ENCODE measurements around the gene CLIP3. TPM values are rescaled to one million over a fixed set of nuclear protein-coding genes. Genes with fewer than 3 reads are reported as not detected.
A peak's percentile ranks its signal among the peaks of the same experiment; 100 is the strongest.

CLIP3 gene
- total and polyA plus RNA-seq, 9 of the 15 experiments (the other 6 are each of a cell fraction or from before 2014, with no cell fraction given), result 0.01 to 0.50 (median 0.15) TPM; not detected in 1

GRCh38 chr19:36013280-36014011, 19.2 kb downstream of the CLIP3 start (continued):
- TF ChIP-seq ZBTB7A (IDR thresholded peaks at IDR 0.05; ENCODE audit: borderline replicate concordance, control insufficient read depth, low read depth, low read length), result peak; percentile 44; the same call in 1 of the 2 replicates
- peak; percentile 36 for TF ChIP-seq C11orf30 (IDR thresholded peaks at IDR 0.05; ENCODE audit: low read depth)
- no peak for TF ChIP-seq ZNF507 (tag; conservative IDR thresholded peaks at IDR 0.05)
- peak; percentile 32; the same call in 1 of the 2 replicates for TF ChIP-seq MAFG (tag; conservative IDR thresholded peaks at IDR 0.05)
- TF ChIP-seq ETS2 (tag; IDR thresholded peaks at IDR 0.05; ENCODE audit: borderline replicate concordance, poor library complexity, severe bottlenecking), result no peak
- no peak for TF ChIP-seq IRF9 (tag; IDR thresholded peaks at IDR 0.05)
- no peak for TF ChIP-seq CSDE1 (IDR thresholded peaks at IDR 0.05)
- no peak for TF ChIP-seq E2F8 (IDR thresholded peaks at IDR 0.05; ENCODE audit: low read depth, partially characterized antibody)
- no peak for TF ChIP-seq RBM15 (IDR thresholded peaks at IDR 0.05; ENCODE audit: insufficient read depth, low read length)
- no peak for TF ChIP-seq ZBED1 (IDR thresholded peaks at IDR 0.05)
- peak; percentile 67; the same call in 1 of the 2 replicates for TF ChIP-seq ZNF316 (IDR thresholded peaks at IDR 0.05)
- peak; percentile 6 for TF ChIP-seq HNRNPLL (IDR thresholded peaks at IDR 0.05; ENCODE audit: low read depth, low read length, poor library complexity, severe bottlenecking)
- TF ChIP-seq TEAD4 (IDR thresholded peaks at IDR 0.05; ENCODE audit: low read length), result no peak
- no peak for TF ChIP-seq TEAD4 (CRISPR knock-in tag; IDR thresholded peaks at IDR 0.05; ENCODE audit: borderline replicate concordance)
- peak in 1 of 2 experiments; percentile 49 for TF ChIP-seq E2F6 (IDR thresholded peaks at IDR 0.05; ENCODE audit: borderline replicate concordance in 1 of 2, extremely low read depth in 1 of 2, insufficient read depth in 1 of 2, insufficient read length in 1 of 2, low read depth in 1 of 2, low read length in 1 of 2, poor library complexity in 1 of 2, severe bottlenecking in 1 of 2)
- peak; percentile 14; the same call in 1 of the 2 replicates for TF ChIP-seq DPF2 (IDR thresholded peaks at IDR 0.05)
- TF ChIP-seq POLR2A (conservative IDR thresholded peaks at IDR 0.05), result no peak
- TF ChIP-seq PCBP2 (IDR thresholded peaks at IDR 0.05; ENCODE audit: low read depth, low read length, poor library complexity, severe bottlenecking), result no peak
- 0 out of 2 replicates have a peak, but pooled peaks have one; percentile 9 for TF ChIP-seq NFRKB (IDR thresholded peaks at IDR 0.05; ENCODE audit: low read depth)
- TF ChIP-seq ARNT (IDR thresholded peaks at IDR 0.05), result no peak
- no peak for TF ChIP-seq KDM2B (CRISPR knock-in tag; IDR thresholded peaks at IDR 0.05)
- TF ChIP-seq SIN3A (IDR thresholded peaks at IDR 0.05; ENCODE audit: borderline replicate concordance in 2 of 2, control insufficient read depth in 1 of 2, low read depth in 2 of 2, low read length in 2 of 2), result peak in 1 of 2 experiments; percentile 13; a peak in 1 of 4 replicates
- no peak for TF ChIP-seq STAT5A (IDR thresholded peaks at IDR 0.05; ENCODE audit: borderline replicate concordance, low read length)
- TF ChIP-seq HNRNPH1 (optimal IDR thresholded peaks at IDR 0.05; ENCODE audit: low read depth, low read length), result no peak
- no peak for TF ChIP-seq COPS2 (conservative IDR thresholded peaks at IDR 0.05)

Data from K562 (cell line).